ENCODE results near the gene TMEM37.

TMEM37 gene

GRCh38 chr2:119438726-119439284 lies 7.2 kb downstream of the TMEM37 start:
- Histone ChIP-seq H3K36me3 (ENCODE audit: control insufficient read depth, insufficient read depth, low read length) (no peaks in the 10 kb centered on the region), H3K4me3 (ENCODE audit: low read depth, low read length) (no peak overlapping the region), H3K9me3 (ENCODE audit: control insufficient read depth, insufficient read depth, low read length) (no peaks in the 10 kb centered on the region), H3K27me3 (ENCODE audit: control insufficient read depth, insufficient read depth, low read length) (no peaks in the 10 kb centered on the region), H3K9ac (ENCODE audit: low read depth, low read length) (no peak overlapping the region), H3K4me1 (ENCODE audit: control insufficient read depth, insufficient read depth, low read length) (no peaks in the 10 kb centered on the region)

- no peaks in the 10 kb centered on the region for H3K4me1 ChIP-seq (ENCODE audit: control insufficient read depth, insufficient read depth, low read length)
- H3K9ac ChIP-seq (ENCODE audit: low read depth, low read length): no peak overlapping the region
- no peaks in the 10 kb centered on the region for H3K9me3 ChIP-seq (ENCODE audit: control insufficient read depth, insufficient read depth, low read length)
- H3K4me3 ChIP-seq (ENCODE audit: low read depth, low read length): no peak overlapping the region
- no peaks in the 10 kb centered on the region for H3K27me3 ChIP-seq (ENCODE audit: control insufficient read depth, insufficient read depth, low read length)
- H3K36me3 ChIP-seq (ENCODE audit: control insufficient read depth, insufficient read depth, low read length): no peaks in the 10 kb centered on the region
Observed at GRCh38 chr2:119439574-119440500, 8.2 kb downstream of the TMEM37 start.

DNA sequence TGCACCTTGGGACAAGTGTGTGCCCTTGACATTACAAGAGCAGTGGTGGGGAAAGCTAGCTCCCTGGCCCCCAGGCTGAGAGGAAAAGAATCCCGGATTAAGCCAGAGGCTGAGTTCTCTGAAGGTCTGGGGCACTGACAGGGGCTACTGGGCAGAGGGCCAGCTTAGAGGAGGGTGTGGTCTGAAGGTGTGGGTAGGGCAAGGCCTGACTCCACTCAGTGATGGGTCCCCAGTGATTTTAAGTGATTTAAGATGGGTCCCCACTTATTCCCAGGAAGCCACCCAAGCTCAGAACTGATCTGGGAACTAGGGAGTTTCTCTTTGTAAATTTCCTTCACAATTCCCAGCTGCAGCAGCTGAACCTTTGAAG lies 8.8 kb downstream of the TMEM37 start:
- Histone ChIP-seq H3K9ac (ENCODE audit: low read depth, low read length) (no peak overlapping the region), H3K27me3 (ENCODE audit: control insufficient read depth, insufficient read depth, low read length) (no peaks in the 10 kb centered on the region), H3K36me3 (ENCODE audit: control insufficient read depth, insufficient read depth, low read length) (no peaks in the 10 kb centered on the region), H3K4me3 (ENCODE audit: low read depth, low read length) (no peak overlapping the region), H3K9me3 (ENCODE audit: control insufficient read depth, insufficient read depth, low read length) (no peaks in the 10 kb centered on the region), H3K4me1 (ENCODE audit: control insufficient read depth, insufficient read depth, low read length) (no peaks in the 10 kb centered on the region)

DNA sequence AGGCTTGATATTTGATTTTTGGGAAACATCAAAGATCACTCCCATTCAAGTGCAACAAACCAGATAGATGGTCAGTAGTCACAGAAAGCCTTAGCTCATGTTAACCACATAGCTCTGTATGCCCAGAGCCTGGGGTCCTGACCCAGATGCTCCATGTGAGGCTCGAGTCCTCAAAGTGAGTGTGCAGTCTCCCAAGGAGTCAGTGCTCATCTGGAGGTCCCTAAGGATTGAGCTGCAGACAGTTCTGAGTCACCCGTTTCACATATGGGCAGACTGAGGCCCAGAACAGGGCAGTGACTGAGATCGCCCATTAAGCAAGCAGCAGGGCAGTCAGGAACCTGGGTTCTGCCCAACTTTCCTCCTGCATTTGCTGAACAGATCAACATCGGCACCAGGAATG lies 9.2 kb downstream of the TMEM37 start:
- Histone ChIP-seq H3K27me3 (ENCODE audit: control insufficient read depth, insufficient read depth, low read length) (no peaks in the 10 kb centered on the region), H3K36me3 (ENCODE audit: control insufficient read depth, insufficient read depth, low read length) (no peaks in the 10 kb centered on the region), H3K9ac (ENCODE audit: low read depth, low read length) (no peak overlapping the region), H3K4me3 (ENCODE audit: low read depth, low read length) (no peak overlapping the region), H3K4me1 (ENCODE audit: control insufficient read depth, insufficient read depth, low read length) (no peaks in the 10 kb centered on the region), H3K9me3 (ENCODE audit: control insufficient read depth, insufficient read depth, low read length) (no peaks in the 10 kb centered on the region)

GRCh38 chr2:119441376-119442225 lies 9.9 kb downstream of the TMEM37 start:
- no peaks in the 10 kb centered on the region for H3K4me1 ChIP-seq (ENCODE audit: control insufficient read depth, insufficient read depth, low read length)
- H3K36me3 ChIP-seq (ENCODE audit: control insufficient read depth, insufficient read depth, low read length): no peaks in the 10 kb centered on the region
- no peak overlapping the region for H3K4me3 ChIP-seq (ENCODE audit: low read depth, low read length)
- H3K9ac ChIP-seq (ENCODE audit: low read depth, low read length): no peak overlapping the region
- H3K27me3 ChIP-seq (ENCODE audit: control insufficient read depth, insufficient read depth, low read length): no peaks in the 10 kb centered on the region
- no peaks in the 10 kb centered on the region for H3K9me3 ChIP-seq (ENCODE audit: control insufficient read depth, insufficient read depth, low read length)

GRCh38 chr2:119442226-119442619 lies 10.6 kb downstream of the TMEM37 start:
- H3K27me3 ChIP-seq (ENCODE audit: control insufficient read depth, insufficient read depth, low read length): no peaks in the 10 kb centered on the region
- H3K9me3 ChIP-seq (ENCODE audit: control insufficient read depth, insufficient read depth, low read length): no peaks in the 10 kb centered on the region

DNA sequence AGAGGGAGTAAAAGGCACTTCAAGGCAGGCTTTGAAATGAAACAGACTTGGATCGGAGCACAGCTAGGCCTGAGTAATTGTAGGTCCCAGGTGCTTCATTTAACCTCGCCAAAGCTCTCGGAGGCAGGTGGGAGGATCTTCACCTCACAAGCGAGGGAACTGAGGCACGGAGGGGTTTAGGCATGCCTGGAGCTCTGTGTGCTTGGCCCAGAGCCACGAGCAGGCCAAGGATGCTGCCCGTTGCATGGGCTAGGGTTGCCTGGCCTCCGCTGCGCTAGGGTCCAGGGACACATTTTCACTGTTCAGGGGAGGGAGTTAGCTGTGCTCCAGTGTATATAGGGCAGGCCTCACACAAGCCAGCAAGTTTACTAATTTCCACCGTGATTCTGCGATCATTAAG lies 11.2 kb downstream of the TMEM37 start:
- no peaks in the 10 kb centered on the region for H3K4me1 ChIP-seq (ENCODE audit: control insufficient read depth, insufficient read depth, low read length)
- H3K27me3 ChIP-seq (ENCODE audit: control insufficient read depth, insufficient read depth, low read length): no peaks in the 10 kb centered on the region
- no peak overlapping the region for H3K4me3 ChIP-seq (ENCODE audit: low read depth, low read length)
- no peak overlapping the region for H3K9ac ChIP-seq (ENCODE audit: low read depth, low read length)
- no peaks in the 10 kb centered on the region for H3K9me3 ChIP-seq (ENCODE audit: control insufficient read depth, insufficient read depth, low read length)
- no peaks in the 10 kb centered on the region for H3K36me3 ChIP-seq (ENCODE audit: control insufficient read depth, insufficient read depth, low read length)

More at GRCh38 chr2:119442226-119442619, 10.6 kb downstream of the TMEM37 start:
- no peaks in the 10 kb centered on the region for H3K4me1 ChIP-seq (ENCODE audit: control insufficient read depth, insufficient read depth, low read length)
- no peak overlapping the region for H3K9ac ChIP-seq (ENCODE audit: low read depth, low read length)
- H3K36me3 ChIP-seq (ENCODE audit: control insufficient read depth, insufficient read depth, low read length): no peaks in the 10 kb centered on the region
- no peak overlapping the region for H3K4me3 ChIP-seq (ENCODE audit: low read depth, low read length)

DNA sequence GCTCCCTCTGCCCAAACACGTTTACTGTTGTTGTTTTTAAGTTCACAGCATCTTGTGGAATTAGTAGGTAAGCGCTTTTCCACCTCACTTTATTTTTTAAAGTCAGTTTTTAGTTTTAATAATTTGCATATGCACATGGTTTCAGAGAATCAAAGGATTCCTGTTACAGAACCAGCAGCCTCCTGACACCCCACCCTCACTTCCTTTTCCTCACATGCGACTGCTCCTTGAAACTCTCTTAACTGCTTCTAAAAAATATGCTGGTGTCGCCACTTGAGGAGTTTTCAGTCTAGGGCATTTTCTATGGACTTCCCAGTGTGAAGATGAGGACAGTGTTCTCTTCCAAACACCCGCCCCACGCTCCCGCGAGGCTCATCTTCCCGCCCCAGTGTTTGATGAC lies 14.4 kb downstream of the TMEM37 start:
- Histone ChIP-seq H3K9ac (ENCODE audit: low read depth, low read length) (no peak overlapping the region), H3K36me3 (ENCODE audit: control insufficient read depth, insufficient read depth, low read length) (no peaks in the 10 kb centered on the region), H3K4me1 (ENCODE audit: control insufficient read depth, insufficient read depth, low read length) (no peaks in the 10 kb centered on the region), H3K9me3 (ENCODE audit: control insufficient read depth, insufficient read depth, low read length) (no peaks in the 10 kb centered on the region), H3K27me3 (ENCODE audit: control insufficient read depth, insufficient read depth, low read length) (peaks cover 4% of the 10 kb centered on the region), H3K4me3 (ENCODE audit: low read depth, low read length) (no peak overlapping the region)

DNA sequence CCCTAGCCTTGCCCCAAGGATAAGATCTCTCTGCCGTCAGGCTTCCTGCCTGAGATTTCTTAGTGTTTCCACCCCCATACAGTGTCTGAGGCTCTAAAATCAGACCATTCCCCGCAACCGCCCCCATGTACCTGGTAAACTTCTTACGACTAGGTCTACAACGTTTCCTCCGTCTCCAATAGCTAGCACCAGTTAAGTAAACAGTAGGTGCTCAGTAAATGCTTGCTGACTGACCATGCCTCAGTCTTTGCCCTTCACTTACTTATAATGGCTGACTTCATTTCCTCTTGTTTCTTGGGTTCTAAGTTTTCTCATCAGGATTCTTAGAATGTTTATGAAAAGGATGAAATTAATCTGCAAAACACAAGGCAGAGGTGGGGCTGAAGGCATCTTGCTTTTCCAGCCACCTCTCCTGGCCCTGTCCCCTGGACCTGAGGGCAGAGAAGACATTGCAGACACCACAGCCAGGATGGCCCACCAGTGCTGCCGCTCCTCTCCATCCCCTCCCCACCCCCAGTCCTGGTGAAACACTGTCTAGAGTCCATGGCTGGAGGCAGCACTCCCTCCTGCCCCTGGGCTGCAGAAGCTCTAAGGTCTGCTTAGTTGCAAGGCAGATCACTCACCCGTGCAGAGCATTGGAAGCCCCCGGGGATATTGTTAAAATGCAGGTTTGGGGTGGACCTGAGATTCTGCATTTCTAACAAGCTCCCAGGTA lies 16.9 kb downstream of the TMEM37 start:
- peaks cover 4% of the 10 kb centered on the region for H3K27me3 ChIP-seq (ENCODE audit: control insufficient read depth, insufficient read depth, low read length)
- no peak overlapping the region for H3K9ac ChIP-seq (ENCODE audit: low read depth, low read length)
- no peak overlapping the region for H3K4me3 ChIP-seq (ENCODE audit: low read depth, low read length)
- no peaks in the 10 kb centered on the region for H3K4me1 ChIP-seq (ENCODE audit: control insufficient read depth, insufficient read depth, low read length)
- no peaks in the 10 kb centered on the region for H3K36me3 ChIP-seq (ENCODE audit: control insufficient read depth, insufficient read depth, low read length)
- no peaks in the 10 kb centered on the region for H3K9me3 ChIP-seq (ENCODE audit: control insufficient read depth, insufficient read depth, low read length)

GRCh38 chr2:119449521-119449920 lies 17.9 kb downstream of the TMEM37 start:
- peaks cover 4% of the 10 kb centered on the region for H3K27me3 ChIP-seq (ENCODE audit: control insufficient read depth, insufficient read depth, low read length)

GRCh38 chr2:119451336-119452050 lies 19.8 kb downstream of the TMEM37 start:
- Histone ChIP-seq H3K4me3 (ENCODE audit: low read depth, low read length) (no peak overlapping the region), H3K27me3 (ENCODE audit: control insufficient read depth, insufficient read depth, low read length) (peaks cover 4% of the 10 kb centered on the region), H3K36me3 (ENCODE audit: control insufficient read depth, insufficient read depth, low read length) (no peaks in the 10 kb centered on the region), H3K9me3 (ENCODE audit: control insufficient read depth, insufficient read depth, low read length) (no peaks in the 10 kb centered on the region), H3K9ac (ENCODE audit: low read depth, low read length) (no peak overlapping the region), H3K4me1 (ENCODE audit: control insufficient read depth, insufficient read depth, low read length) (no peaks in the 10 kb centered on the region)

More at GRCh38 chr2:119449521-119449920, 17.9 kb downstream of the TMEM37 start:
- Histone ChIP-seq H3K9me3 (ENCODE audit: control insufficient read depth, insufficient read depth, low read length) (no peaks in the 10 kb centered on the region), H3K4me1 (ENCODE audit: control insufficient read depth, insufficient read depth, low read length) (no peaks in the 10 kb centered on the region), H3K4me3 (ENCODE audit: low read depth, low read length) (no peak overlapping the region), H3K36me3 (ENCODE audit: control insufficient read depth, insufficient read depth, low read length) (no peaks in the 10 kb centered on the region), H3K9ac (ENCODE audit: low read depth, low read length) (no peak overlapping the region)
